ENCODE measurements around the gene PRKD1. TPM values are rescaled to one million over a fixed set of nuclear protein-coding genes. Genes with fewer than 3 reads are reported as not detected.
A peak's percentile ranks its signal among the peaks of the same experiment; 100 is the strongest.
"Not testable (repeated sequence)": the region's sequence is repeated elsewhere in the genome, so short reads cannot be mapped to it uniquely, and the experiment has no call there.

PRKD1 gene
- total RNA-seq, 2 donors from 2014 or later = 12.0 to 12.6 TPM

DNA sequence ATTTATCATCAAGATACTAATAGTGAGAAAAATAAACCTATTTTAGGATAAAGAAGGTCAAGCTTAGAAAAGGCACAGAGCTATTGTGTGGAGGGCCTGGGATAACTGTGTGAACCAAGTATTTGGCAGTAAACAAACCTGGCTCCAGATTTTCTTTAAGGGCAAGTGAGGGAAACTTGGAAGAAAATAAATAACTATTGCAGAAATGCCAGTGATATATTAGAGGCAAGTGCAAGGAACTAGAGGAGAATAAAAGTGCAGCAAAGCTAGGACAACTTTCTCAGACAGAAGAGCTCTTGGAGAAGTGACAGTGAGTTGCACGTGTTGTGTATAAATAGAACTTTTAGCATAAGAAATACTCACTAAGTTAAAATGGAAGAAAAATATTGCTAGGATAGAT is 83.7 kb downstream of the PRKD1 start:
- no peaks in the 10 kb centered on the region for H3K4me1 ChIP-seq (ENCODE audit: control insufficient read depth, insufficient read depth, low read length)
- TF ChIP-seq, protein P1, sequence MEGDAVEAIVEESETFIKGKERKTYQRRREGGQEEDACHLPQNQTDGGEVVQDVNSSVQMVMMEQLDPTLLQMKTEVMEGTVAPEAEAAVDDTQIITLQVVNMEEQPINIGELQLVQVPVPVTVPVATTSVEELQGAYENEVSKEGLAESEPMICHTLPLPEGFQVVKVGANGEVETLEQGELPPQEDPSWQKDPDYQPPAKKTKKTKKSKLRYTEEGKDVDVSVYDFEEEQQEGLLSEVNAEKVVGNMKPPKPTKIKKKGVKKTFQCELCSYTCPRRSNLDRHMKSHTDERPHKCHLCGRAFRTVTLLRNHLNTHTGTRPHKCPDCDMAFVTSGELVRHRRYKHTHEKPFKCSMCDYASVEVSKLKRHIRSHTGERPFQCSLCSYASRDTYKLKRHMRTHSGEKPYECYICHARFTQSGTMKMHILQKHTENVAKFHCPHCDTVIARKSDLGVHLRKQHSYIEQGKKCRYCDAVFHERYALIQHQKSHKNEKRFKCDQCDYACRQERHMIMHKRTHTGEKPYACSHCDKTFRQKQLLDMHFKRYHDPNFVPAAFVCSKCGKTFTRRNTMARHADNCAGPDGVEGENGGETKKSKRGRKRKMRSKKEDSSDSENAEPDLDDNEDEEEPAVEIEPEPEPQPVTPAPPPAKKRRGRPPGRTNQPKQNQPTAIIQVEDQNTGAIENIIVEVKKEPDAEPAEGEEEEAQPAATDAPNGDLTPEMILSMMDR (conservative IDR thresholded peaks at IDR 0.05) = no peak
- Mint-ChIP-seq H3K4me1 (no peaks in the 10 kb centered on the region), H3K36me3 (ENCODE audit: low read depth) (peaks cover 18% of the 10 kb centered on the region), H3K9me3 (peaks cover 32% of the 10 kb centered on the region), H3K4me3 (no peak overlapping the region), H3K27ac (no peak overlapping the region), H3K27me3 (ENCODE audit: insufficient read depth) (no peaks in the 10 kb centered on the region)
- no peaks in the 10 kb centered on the region for H3K27me3 ChIP-seq (ENCODE audit: control insufficient read depth, insufficient read depth, low read length, poor library complexity, severe bottlenecking)
- no peak for DNase-seq
- H3K36me3 ChIP-seq (ENCODE audit: control insufficient read depth, insufficient read depth, low read length) = no peaks in the 10 kb centered on the region
- peaks cover 35% of the 10 kb centered on the region for H3K9me3 ChIP-seq (ENCODE audit: control insufficient read depth, low read length)
- WGBS, 2 experiments (ENCODE audit: insufficient coverage in 1 of 2, insufficient read length in 1 of 2) = 100% methylated on average over 1 of the region's 1 CpG; no CpG with 5 or more reads in 1 of the 2 experiments
- no peak overlapping the region for H3K4me3 ChIP-seq (ENCODE audit: low read length)
- H3K27ac ChIP-seq (ENCODE audit: low read depth, low read length) = no peak overlapping the region
- no peak overlapping the region for H3K9ac ChIP-seq (ENCODE audit: extremely low read depth, low read length, poor library complexity, severe bottlenecking)

DNA sequence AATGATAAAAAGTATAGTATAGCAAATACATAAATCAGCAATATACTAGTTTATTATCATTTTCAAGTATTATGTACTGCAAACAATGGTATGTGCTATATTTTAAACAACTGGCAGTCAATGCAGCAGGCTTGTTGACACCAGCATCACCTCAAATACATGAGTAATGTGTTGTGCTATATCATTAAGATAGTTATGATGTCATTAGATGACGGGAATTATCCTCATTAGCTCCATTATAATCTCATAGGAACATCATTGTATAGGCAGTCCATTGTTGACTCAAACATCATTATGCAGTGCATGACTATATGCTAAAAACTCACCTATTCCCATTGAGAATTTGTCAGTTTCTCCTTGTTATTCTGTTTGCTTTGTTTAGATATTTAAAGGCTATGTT is 85.4 kb downstream of the PRKD1 start:
- Histone ChIP-seq H3K27me3 (ENCODE audit: control insufficient read depth, insufficient read depth, low read length, poor library complexity, severe bottlenecking) (no peaks in the 10 kb centered on the region), H3K36me3 (ENCODE audit: control insufficient read depth, insufficient read depth, low read length) (no peaks in the 10 kb centered on the region), H3K4me3 (ENCODE audit: low read length) (no peak overlapping the region), H3K4me1 (ENCODE audit: control insufficient read depth, insufficient read depth, low read length) (no peaks in the 10 kb centered on the region), H3K9me3 (ENCODE audit: control insufficient read depth, low read length) (peaks cover 48% of the 10 kb centered on the region), H3K27ac (ENCODE audit: low read depth, low read length) (no peak overlapping the region), H3K9ac (ENCODE audit: extremely low read depth, low read length, poor library complexity, severe bottlenecking) (no peak overlapping the region)
- peaks cover 41% of the 10 kb centered on the region for H3K9me3 Mint-ChIP-seq
- peaks cover 22% of the 10 kb centered on the region for H3K36me3 Mint-ChIP-seq (ENCODE audit: low read depth)
- no peak for DNase-seq
- no peak overlapping the region for H3K4me3 Mint-ChIP-seq
- TF ChIP-seq, protein P1 (conservative IDR thresholded peaks at IDR 0.05) = no peak
- H3K27me3 Mint-ChIP-seq (ENCODE audit: insufficient read depth) = no peaks in the 10 kb centered on the region
- no peak overlapping the region for H3K27ac Mint-ChIP-seq
- WGBS, 2 experiments (ENCODE audit: insufficient coverage in 1 of 2, insufficient read length in 1 of 2) = 80% methylated on average over 1 of the region's 1 CpG; no CpG with 5 or more reads in 1 of the 2 experiments
- no peaks in the 10 kb centered on the region for H3K4me1 Mint-ChIP-seq

DNA sequence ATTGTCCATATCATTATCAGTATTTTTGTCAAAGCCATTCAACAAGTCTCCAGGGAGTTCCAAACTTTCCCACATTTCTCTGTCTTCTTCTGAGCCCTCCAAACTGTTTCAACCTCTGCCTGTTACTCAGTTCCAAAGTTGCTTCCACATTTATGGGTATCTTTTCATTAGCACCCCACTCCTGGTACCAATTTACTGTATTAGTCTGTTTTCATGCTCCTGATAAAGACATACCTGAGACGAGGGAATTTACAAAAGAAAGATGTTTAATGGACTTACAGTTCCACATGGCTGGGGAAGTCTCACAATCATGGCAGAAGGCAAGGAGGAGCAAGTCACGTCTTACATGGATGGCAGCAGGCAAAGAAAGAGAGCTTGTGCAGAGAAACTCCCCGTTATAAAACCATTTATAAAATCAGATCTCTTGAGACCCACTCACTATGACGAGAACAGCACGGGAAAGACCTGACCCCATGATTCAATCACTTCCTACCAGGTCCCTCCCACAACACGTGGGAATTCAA is 87.2 kb downstream of the PRKD1 start:
- H3K9me3 ChIP-seq (ENCODE audit: control insufficient read depth, low read length) = peaks cover 48% of the 10 kb centered on the region
- not testable (repeated sequence) for H3K4me3 ChIP-seq (ENCODE audit: low read length); H3K27me3 Mint-ChIP-seq (ENCODE audit: insufficient read depth); H3K9ac ChIP-seq (ENCODE audit: extremely low read depth, low read length, poor library complexity, severe bottlenecking); H3K27ac Mint-ChIP-seq; H3K4me1 Mint-ChIP-seq; DNase-seq; H3K36me3 ChIP-seq (ENCODE audit: control insufficient read depth, insufficient read depth, low read length); H3K27ac ChIP-seq (ENCODE audit: low read depth, low read length); H3K4me1 ChIP-seq (ENCODE audit: control insufficient read depth, insufficient read depth, low read length); H3K27me3 ChIP-seq (ENCODE audit: control insufficient read depth, insufficient read depth, low read length, poor library complexity, severe bottlenecking); H3K4me3 Mint-ChIP-seq
- peaks cover 47% of the 10 kb centered on the region for H3K9me3 Mint-ChIP-seq
- 97 to 100% methylated on average over 3 to 6 of the region's 6 CpGs for whole genome bisulfite sequencing, 2 experiments (ENCODE audit: insufficient coverage in 1 of 2, insufficient read length in 1 of 2)
- peaks cover 22% of the 10 kb centered on the region for H3K36me3 Mint-ChIP-seq (ENCODE audit: low read depth)

DNA sequence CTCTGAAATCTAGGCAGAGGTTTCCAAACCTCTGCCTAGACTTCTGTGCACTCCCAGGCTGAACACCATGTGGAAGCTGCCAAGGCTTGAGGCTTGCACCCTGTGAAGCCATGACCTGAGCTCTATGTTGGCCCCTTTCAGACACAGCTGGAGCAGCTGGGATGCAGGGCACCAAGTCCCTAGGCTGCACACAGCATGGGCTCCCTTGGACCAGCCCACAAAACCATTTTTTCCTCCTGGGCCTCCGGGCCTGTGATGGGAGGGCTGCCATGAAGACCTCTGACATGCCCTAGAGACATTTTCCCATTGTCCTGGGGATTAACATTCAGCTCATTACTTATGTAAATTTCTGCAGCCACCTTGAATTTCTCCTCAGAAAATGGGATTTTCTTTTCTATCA is 88.0 kb downstream of the PRKD1 start:
- H3K9me3 Mint-ChIP-seq = peaks cover 47% of the 10 kb centered on the region
- Histone ChIP-seq H3K4me3 (ENCODE audit: low read length) (peak overlapping the region; percentile 53), H3K9me3 (ENCODE audit: control insufficient read depth, low read length) (peaks cover 48% of the 10 kb centered on the region)
- H3K9ac ChIP-seq (ENCODE audit: extremely low read depth, low read length, poor library complexity, severe bottlenecking); H3K27me3 ChIP-seq (ENCODE audit: control insufficient read depth, insufficient read depth, low read length, poor library complexity, severe bottlenecking); H3K27ac Mint-ChIP-seq; H3K27me3 Mint-ChIP-seq (ENCODE audit: insufficient read depth); H3K4me1 ChIP-seq (ENCODE audit: control insufficient read depth, insufficient read depth, low read length); H3K36me3 ChIP-seq (ENCODE audit: control insufficient read depth, insufficient read depth, low read length); H3K27ac ChIP-seq (ENCODE audit: low read depth, low read length); H3K4me3 Mint-ChIP-seq; DNase-seq; H3K4me1 Mint-ChIP-seq: not testable (repeated sequence)
- 89% methylated on average over 1 of the region's 1 CpG; no CpG with 5 or more reads in 1 of the 2 experiments for WGBS, 2 experiments (ENCODE audit: insufficient coverage in 1 of 2, insufficient read length in 1 of 2)
- H3K36me3 Mint-ChIP-seq (ENCODE audit: low read depth) = peaks cover 22% of the 10 kb centered on the region
